AG04449 (cell line): ENCODE data around the gene ST14.

Source experiments
- CTCF ChIA-PET: fragments of 350-600 bp; formaldehyde crosslinking; extraction: SDS; loops from one replicate; lab custom pipeline; 2021; ENCODE audit warnings: antibody characterized with exemption; lab: Yijun Ruan, JAX
- POLR2A ChIA-PET: fragments of 400-600, 350-600 bp; formaldehyde crosslinking; extraction: SDS; loops from one replicate; lab custom pipeline; 2020; ENCODE audit warnings: antibody characterized with exemption, inconsistent platforms; lab: Yijun Ruan, JAX
- DNase-seq: peaks from one replicate; pipeline ENCODE4 v3.0.0-alpha.2; 2010; ENCODE audit warnings: low read depth, low spot score
- H3K4me3 ChIP-seq: 2 replicates; pipeline ENCODE4 v1.5.1; 2011; ENCODE audit warnings: low read depth, mild to moderate bottlenecking, control low read depth, low read length
- CTCF ChIP-seq: IDR thresholded peaks from one replicate; pipeline ENCODE4 v1.5.1; 2011; ENCODE audit warnings: mild to moderate bottlenecking, moderate library complexity, low read length, control low read depth, inconsistent platforms; ENCODE audit not compliant: insufficient read depth; ENCODE audit errors: missing control alignments

ST14 gene

DNA sequence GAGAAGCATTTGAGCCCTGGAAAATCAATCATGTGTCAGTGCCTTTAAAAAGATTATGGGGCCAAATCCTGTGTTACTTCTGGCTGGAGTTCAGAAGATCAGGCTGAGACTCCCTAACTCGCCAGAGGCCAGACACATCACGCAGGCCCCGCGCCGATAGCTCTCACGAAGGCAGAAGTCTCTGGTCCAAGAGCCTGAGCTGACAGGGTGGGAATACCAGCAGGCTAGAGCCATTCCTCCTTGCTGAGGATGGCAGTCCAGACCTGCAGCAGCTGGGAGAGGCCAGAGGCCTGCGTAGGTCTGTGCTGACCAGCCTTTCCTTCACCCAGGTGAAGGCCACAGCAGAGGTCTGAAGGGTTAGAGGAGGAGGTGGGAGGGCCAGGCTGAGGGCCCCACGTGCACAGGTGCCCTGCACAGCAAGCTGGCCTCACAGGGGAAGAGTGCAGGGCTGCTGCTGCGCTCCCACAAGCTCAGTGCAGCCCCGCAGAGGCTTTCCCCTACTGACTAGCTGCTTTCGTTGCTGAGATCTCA, 52.9 kb downstream of the ST14 start:
- POLR2A ChIA-PET: no interaction called here
- DNase-seq: no peak

DNA sequence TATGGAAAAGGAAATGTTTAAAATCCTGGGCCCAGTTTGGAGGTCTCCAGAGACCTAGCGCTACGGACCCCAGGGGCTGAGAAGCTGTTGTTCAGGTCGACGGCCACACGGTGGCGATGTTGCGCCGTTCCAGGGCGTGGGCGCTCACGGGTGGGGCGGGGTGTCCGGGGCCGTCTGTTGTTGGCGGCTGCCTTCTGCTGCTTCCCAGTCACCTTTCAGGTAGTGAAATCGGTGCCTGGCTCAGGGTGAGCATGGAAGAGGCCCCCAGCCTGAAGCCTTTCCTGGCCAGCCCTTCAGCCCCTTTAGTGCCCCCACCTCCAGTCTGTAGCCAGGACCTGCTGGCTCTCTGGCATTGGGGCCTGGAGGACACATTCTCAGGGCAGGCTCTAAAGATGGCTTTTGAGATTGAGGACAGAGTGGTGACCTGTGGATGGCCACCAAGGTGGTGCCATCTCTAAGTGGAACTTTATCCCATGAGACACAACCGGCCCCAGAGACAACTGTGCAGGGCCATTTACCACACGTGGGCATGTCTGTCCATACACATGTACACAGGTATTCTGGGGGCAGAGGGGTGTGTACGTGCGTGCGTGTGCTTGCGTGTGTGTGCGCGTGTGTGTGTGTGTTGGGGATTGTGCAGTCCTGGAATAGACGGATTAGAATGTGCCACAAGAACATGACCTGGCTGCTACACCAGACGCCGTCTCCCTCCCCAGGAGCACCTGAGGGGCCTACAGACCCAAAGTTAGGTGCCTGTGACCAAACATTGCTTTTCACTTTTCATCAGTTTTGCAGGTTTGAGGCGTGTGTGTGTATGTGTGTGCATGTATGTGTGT, 53.8 kb downstream of the ST14 start:
- ChIA-PET POLR2A (no interaction called here), CTCF (interaction anchor here (0.7 to 3.9 kb wide), 36 partner anchors 9 to 687 kb away, joined by 3 to 44 read pairs (median 4); no protein-coding TSS in a partner anchor)
- peak; percentile 93 for TF ChIP-seq CTCF
- no peak for DNase-seq
- no peak overlapping the region for H3K4me3 ChIP-seq

More for the DNA sequence above, 52.9 kb downstream of the ST14 start:
- TF ChIP-seq CTCF: no peak
- H3K4me3 ChIP-seq: no peak overlapping the region
- CTCF ChIA-PET: interaction anchor here (0.7 to 3.9 kb wide), 36 partner anchors 8 to 688 kb away, joined by 3 to 44 read pairs (median 4); no protein-coding TSS in a partner anchor

GRCh38 chr11:130213979-130214281, 54.3 kb downstream of the ST14 start:
- DNase-seq: no peak
- ChIA-PET POLR2A (no interaction called here), CTCF (interaction anchor here (0.7 to 2.4 kb wide), 2 partner anchors 13 to 15 kb away, joined by 3 to 9 read pairs; no protein-coding TSS in a partner anchor)
- no peak overlapping the region for H3K4me3 ChIP-seq
- TF ChIP-seq CTCF: no peak

DNA sequence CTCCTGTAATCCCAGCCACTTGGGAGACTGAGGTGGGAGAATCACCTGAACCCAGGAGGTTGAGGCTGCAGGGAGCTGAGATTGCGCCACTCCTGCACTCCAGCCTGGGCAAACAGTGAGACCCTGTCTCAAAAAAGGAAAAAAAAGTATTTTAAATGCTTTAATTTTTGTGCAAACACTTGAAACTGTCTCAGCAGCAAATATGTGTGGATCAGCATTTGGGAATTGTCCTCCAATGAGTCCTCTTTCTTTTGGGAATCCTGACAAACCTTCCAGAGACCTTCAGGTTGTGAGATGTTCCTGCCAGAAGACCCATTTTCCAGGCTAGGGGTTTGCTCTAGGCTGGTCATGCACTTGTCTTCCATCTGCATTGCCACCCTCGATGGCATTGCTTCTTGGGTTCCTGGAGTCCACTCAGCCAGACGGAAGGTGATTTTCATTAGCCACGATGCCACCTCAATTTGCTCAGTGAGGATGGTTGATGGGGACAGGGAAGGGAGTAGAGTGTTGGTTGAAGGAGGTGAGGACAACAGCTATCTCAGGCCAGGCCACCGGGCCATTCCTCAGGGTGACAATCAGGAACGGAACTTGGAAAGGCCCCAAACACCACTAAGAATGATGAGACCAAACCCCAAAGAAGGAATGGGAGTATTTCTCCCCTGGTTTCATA, 55.4 kb downstream of the ST14 start:
- ChIA-PET POLR2A (interaction anchor here (0.5 kb wide), 1 partner anchor 650 kb away, joined by 3 read pairs; no protein-coding TSS in a partner anchor), CTCF (interaction anchor here (2.4 kb wide), 1 partner anchor 12 kb away, joined by 9 read pairs; no protein-coding TSS in a partner anchor)
- DNase-seq: no peak
- TF ChIP-seq CTCF: no peak
- H3K4me3 ChIP-seq: no peak overlapping the region

GRCh38 chr11:130215531-130216220, 56.1 kb downstream of the ST14 start:
- ChIA-PET POLR2A (interaction anchor here (0.5 kb wide), 1 partner anchor 649 kb away, joined by 3 read pairs; no protein-coding TSS in a partner anchor), CTCF (interaction anchor here (0.7 to 2.4 kb wide), 6 partner anchors 9 to 219 kb away, joined by 3 to 9 read pairs (median 4); no protein-coding TSS in a partner anchor)
- no peak for TF ChIP-seq CTCF
- no peak for DNase-seq
- H3K4me3 ChIP-seq: no peak overlapping the region
